DOHH2 (cell line): ENCODE measurements around the gene CHST3.

Experiments
- H3F3A ChIP-seq: fragments of 200-600 bp; sonication (generic), shearing (Covaris generic); 2 replicates; pipeline ENCODE4 v1.6.0; 2016; ENCODE audit warnings: antibody characterized with exemption, mild to moderate bottlenecking; ENCODE audit not compliant: control insufficient read depth, insufficient read depth
- H3K27ac ChIP-seq: fragments of 200-600 bp; sonication (generic); 2 replicates; pipeline ENCODE4 v1.5.1; 2014; ENCODE audit warnings: low read depth, mild to moderate bottlenecking, low read length, moderate library complexity
- H3K27me3 ChIP-seq: fragments of 200-600 bp; sonication (generic); 2 replicates; pipeline ENCODE4 v1.6.1; 2014; ENCODE audit warnings: mild to moderate bottlenecking, low read length, mixed read lengths; ENCODE audit not compliant: control insufficient read depth
- H3K36me3 ChIP-seq: fragments of 200-600 bp; sonication (generic); 2 replicates; pipeline ENCODE4 v1.6.1; 2014; ENCODE audit warnings: mild to moderate bottlenecking, low read length, moderate library complexity, mixed read lengths; ENCODE audit not compliant: control insufficient read depth
- H3K4me1 ChIP-seq: fragments of 200-600 bp; sonication (generic); 2 replicates; pipeline ENCODE4 v1.6.1; 2014; ENCODE audit warnings: mild to moderate bottlenecking, low read length, mixed read lengths; ENCODE audit not compliant: control insufficient read depth
- H3K4me2 ChIP-seq: fragments of 200-600 bp; sonication (generic); 2 replicates; pipeline ENCODE4 v1.6.0; 2014; ENCODE audit warnings: mild to moderate bottlenecking, low read length, moderate library complexity
- H3K4me3 ChIP-seq: fragments of 200-600 bp; sonication (generic); 2 replicates; pipeline ENCODE4 v1.5.1; 2014; ENCODE audit warnings: mild to moderate bottlenecking, low read length, mixed read lengths
- H3K79me2 ChIP-seq: fragments of 200-600 bp; sonication (generic); 2 replicates; pipeline ENCODE4 v1.6.1; 2014; ENCODE audit warnings: mild to moderate bottlenecking, low read length, mixed read lengths; ENCODE audit not compliant: control insufficient read depth
- H3K9me2 ChIP-seq: fragments of 200-600 bp; sonication (generic); replicated peaks from 2 replicates; pipeline ENCODE4 v1.6.1; 2014; ENCODE audit warnings: mild to moderate bottlenecking, low read length, mixed read lengths; ENCODE audit not compliant: control insufficient read depth
- H3K9me3 ChIP-seq: fragments of 200-600 bp; sonication (generic); 2 replicates; pipeline ENCODE4 v1.6.1; 2014; ENCODE audit warnings: antibody characterized with exemption, low read length, mixed read lengths; ENCODE audit not compliant: control insufficient read depth, insufficient read depth
- H4K20me1 ChIP-seq: fragments of 200-600 bp; sonication (generic); 2 replicates; pipeline ENCODE4 v1.6.0; 2014; ENCODE audit warnings: low read depth, mild to moderate bottlenecking, antibody characterized with exemption, low read length, moderate library complexity; ENCODE audit not compliant: control insufficient read depth, insufficient read depth
- EZH2phosphoT487 ChIP-seq: fragments of 200-600 bp; sonication (generic); IDR thresholded peaks from 2 replicates; pipeline ENCODE4 v1.6.1; 2017; ENCODE audit warnings: borderline replicate concordance, mild to moderate bottlenecking, antibody characterized with exemption, low read length, moderate library complexity, mixed read lengths
- TF ChIP-seq, protein P1 (sequence below): fragments of 200-600 bp; sonication (generic); IDR thresholded peaks from one replicate; pipeline ENCODE4 v1.5.1; 2014; ENCODE audit warnings: antibody characterized with exemption, mild to moderate bottlenecking, low read depth, low read length; ENCODE audit not compliant: poor library complexity, severe bottlenecking

CHST3 gene

DNA sequence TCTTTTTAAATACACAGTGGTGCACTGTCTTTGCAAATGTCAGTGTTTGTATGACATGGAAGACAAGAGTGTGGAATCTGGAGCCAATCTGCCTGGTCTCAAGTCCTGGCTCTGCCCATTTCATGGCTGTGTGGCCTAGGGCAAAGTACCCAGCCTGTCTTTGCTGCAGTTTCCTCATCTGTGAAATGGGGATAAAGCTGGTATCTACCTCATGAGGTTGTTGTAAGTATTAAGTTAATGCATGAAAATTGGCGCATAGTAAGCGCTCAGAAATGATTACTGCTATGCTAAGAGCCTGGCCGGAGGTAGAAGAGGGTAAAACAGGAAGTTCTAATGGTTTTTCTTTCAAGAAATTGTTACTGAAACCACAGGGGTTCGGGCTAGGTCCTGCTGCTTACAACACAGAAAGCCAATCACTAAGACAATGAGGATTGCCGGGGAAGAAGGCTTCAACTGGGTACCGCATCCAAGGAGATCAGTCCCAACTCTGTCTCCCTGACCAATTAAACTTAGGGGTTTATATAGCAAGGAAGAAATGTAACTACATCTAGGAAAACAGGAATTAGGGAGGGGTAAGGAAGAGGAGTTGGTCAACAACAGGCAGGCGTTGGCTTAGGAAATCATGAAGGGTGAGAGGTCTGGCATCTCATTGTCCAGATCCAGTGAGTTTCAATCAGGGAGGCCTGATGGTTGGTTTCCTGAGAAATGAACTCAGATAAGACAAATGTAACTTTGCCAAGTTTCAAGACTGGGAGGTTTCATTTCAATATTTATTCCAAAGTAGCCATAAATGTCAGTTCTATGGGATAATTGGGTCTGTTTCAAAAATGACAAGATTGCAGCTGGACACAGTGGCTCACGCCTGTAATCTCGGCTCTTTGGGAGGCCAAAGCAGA lies 57.0 kb downstream of the CHST3 start:
- TF ChIP-seq, protein P1, sequence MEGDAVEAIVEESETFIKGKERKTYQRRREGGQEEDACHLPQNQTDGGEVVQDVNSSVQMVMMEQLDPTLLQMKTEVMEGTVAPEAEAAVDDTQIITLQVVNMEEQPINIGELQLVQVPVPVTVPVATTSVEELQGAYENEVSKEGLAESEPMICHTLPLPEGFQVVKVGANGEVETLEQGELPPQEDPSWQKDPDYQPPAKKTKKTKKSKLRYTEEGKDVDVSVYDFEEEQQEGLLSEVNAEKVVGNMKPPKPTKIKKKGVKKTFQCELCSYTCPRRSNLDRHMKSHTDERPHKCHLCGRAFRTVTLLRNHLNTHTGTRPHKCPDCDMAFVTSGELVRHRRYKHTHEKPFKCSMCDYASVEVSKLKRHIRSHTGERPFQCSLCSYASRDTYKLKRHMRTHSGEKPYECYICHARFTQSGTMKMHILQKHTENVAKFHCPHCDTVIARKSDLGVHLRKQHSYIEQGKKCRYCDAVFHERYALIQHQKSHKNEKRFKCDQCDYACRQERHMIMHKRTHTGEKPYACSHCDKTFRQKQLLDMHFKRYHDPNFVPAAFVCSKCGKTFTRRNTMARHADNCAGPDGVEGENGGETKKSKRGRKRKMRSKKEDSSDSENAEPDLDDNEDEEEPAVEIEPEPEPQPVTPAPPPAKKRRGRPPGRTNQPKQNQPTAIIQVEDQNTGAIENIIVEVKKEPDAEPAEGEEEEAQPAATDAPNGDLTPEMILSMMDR = no peak
- TF ChIP-seq EZH2phosphoT487 = no peak
- Histone ChIP-seq H3K27me3 (peaks cover 12% of the 10 kb centered on the region), H3K79me2 (no peaks in the 10 kb centered on the region), H4K20me1 (no peaks in the 10 kb centered on the region), H3K9me2 (no peaks in the 10 kb centered on the region), H3K4me1 (no peaks in the 10 kb centered on the region), H3F3A (no peaks in the 10 kb centered on the region), H3K9me3 (no peaks in the 10 kb centered on the region), H3K4me2 (no peak overlapping the region), H3K4me3 (no peak overlapping the region), H3K27ac (no peak overlapping the region), H3K36me3 (no peaks in the 10 kb centered on the region)

DNA sequence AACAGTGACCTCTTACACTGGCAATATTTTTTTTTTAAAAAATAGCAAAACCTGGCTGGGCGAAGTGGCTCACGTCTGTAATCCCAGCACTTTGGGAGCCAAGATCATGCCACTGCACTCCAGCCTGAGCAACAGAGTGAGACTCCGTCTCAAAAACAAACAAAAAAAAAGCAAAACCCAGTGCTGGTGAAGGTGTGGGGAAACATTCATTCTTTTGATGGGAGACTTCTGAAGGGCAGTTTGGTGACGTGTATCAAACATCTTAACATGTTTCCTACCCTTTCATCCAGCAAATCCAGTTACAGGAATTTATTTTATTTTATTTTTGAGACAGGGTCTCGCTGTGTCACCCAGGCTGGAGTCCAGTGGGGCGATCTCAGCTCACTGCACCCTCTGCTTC lies 58.0 kb downstream of the CHST3 start:
- Histone ChIP-seq H3K4me1 (no peaks in the 10 kb centered on the region), H3K4me2 (no peak overlapping the region), H3K9me2 (no peaks in the 10 kb centered on the region), H3K27ac (no peak overlapping the region), H3K79me2 (no peaks in the 10 kb centered on the region), H3K36me3 (no peaks in the 10 kb centered on the region), H4K20me1 (no peaks in the 10 kb centered on the region), H3K27me3 (peaks cover 12% of the 10 kb centered on the region), H3F3A (no peaks in the 10 kb centered on the region), H3K9me3 (no peaks in the 10 kb centered on the region), H3K4me3 (no peak overlapping the region)
- TF ChIP-seq, protein P1 = no peak
- no peak for TF ChIP-seq EZH2phosphoT487

DNA sequence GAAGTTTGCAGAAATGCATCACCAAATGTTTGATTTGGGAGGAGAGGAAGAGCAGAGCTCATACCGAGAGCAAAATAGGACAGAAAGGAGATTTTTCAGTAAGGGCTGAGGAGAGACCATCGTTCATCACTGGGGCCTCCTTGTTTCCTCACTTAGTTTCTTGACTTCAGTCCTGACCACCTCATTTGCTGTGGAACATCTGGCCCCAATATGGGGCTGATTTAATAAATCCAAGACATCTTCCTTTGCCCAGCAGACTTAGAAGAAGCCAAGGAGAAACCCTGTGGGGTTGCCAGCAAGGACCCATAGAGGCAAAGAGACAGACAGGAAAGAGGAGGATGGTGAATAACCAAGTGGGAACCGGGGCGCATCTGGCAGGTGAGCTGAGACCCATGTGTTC lies 60.4 kb downstream of the CHST3 start:
- Histone ChIP-seq H3K9me2 (no peaks in the 10 kb centered on the region), H3K4me3 (no peak overlapping the region), H3K79me2 (no peaks in the 10 kb centered on the region), H3K36me3 (no peaks in the 10 kb centered on the region), H3K27me3 (peaks cover 12% of the 10 kb centered on the region), H3K9me3 (no peaks in the 10 kb centered on the region), H3K4me2 (no peak overlapping the region), H3K27ac (no peak overlapping the region), H3K4me1 (no peaks in the 10 kb centered on the region), H3F3A (no peaks in the 10 kb centered on the region), H4K20me1 (no peaks in the 10 kb centered on the region)
- TF ChIP-seq EZH2phosphoT487 = no peak
- TF ChIP-seq, protein P1 = no peak
